ENCODE measurements around the gene CDK5R1. TPM values are rescaled to one million over a fixed set of nuclear protein-coding genes. Genes with fewer than 3 reads are reported as not detected.
"Not testable (repeated sequence)": the region's sequence is repeated elsewhere in the genome, so short reads cannot be mapped to it uniquely, and the experiment has no call there.

The CDK5R1 gene
- polyA plus RNA-seq, 1 donor (not counting 4 experiments of a cell fraction or from before 2014, with no cell fraction given) = 2.9 TPM

DNA sequence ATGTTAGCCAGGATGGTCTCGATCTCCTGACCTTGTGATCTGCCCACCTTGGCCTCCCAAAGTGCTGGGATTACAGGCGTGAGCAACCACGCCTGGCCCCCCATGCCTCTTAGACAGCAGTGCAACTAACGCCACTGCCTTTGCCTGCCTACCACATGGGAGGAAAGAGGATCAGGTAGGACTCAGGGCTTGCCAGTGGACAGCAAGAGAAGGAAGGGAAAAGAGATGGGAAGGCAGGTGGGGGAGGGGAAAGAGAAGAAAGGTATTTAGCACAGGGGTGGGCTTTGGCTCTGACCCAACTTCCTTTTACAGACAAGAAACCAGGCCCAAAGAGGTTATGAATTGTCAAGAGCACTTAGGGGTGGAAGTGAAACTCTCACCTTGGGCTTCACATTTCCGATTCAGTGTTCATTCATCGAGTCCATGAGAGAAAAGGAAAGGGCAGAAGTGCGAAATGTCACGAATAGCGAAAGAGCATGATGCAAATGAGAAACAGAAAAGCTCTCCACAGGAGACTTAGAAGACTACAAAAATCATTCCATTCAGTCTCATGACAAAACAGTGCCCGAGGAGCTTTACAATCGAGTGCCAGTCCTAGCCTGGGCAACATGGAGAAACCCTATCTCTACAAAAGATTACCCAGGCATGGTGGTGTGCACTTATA is 36.4 kb downstream of the CDK5R1 start:
- no peaks in the 10 kb centered on the region for H3K79me2 ChIP-seq (ENCODE audit: control insufficient read depth, insufficient read depth, low read length)
- no peak overlapping the region for H2AFZ ChIP-seq (ENCODE audit: control insufficient read depth, low read length)
- H4K20me1 ChIP-seq (ENCODE audit: control insufficient read depth, extremely low read depth, insufficient read depth, low read length) = no peaks in the 10 kb centered on the region
- no peak overlapping the region for H3K9ac ChIP-seq (ENCODE audit: control insufficient read depth, extremely low read depth, insufficient read depth, low read length)
- FAIRE-seq (no peak), DNase-seq (ENCODE audit: low read depth, low spot score) (no peak)
- dilution Hi-C loops (cut with MboI; ENCODE audit: extremely low pct_ligation_motif_present, low sequenced_read_pairs) = no loop called here
- no peaks in the 10 kb centered on the region for H3K27me3 ChIP-seq (ENCODE audit: control insufficient read depth, extremely low read depth, insufficient read depth, low read length)
- no peaks in the 10 kb centered on the region for H3K36me3 ChIP-seq (ENCODE audit: control insufficient read depth in 2 of 2, extremely low read depth in 1 of 2, insufficient read depth in 2 of 2, low read length in 2 of 2)
- H3K4me1 ChIP-seq (ENCODE audit: control insufficient read depth, extremely low read depth, insufficient read depth, low read length) = peaks cover 13% of the 10 kb centered on the region
- TF ChIP-seq, protein P1, sequence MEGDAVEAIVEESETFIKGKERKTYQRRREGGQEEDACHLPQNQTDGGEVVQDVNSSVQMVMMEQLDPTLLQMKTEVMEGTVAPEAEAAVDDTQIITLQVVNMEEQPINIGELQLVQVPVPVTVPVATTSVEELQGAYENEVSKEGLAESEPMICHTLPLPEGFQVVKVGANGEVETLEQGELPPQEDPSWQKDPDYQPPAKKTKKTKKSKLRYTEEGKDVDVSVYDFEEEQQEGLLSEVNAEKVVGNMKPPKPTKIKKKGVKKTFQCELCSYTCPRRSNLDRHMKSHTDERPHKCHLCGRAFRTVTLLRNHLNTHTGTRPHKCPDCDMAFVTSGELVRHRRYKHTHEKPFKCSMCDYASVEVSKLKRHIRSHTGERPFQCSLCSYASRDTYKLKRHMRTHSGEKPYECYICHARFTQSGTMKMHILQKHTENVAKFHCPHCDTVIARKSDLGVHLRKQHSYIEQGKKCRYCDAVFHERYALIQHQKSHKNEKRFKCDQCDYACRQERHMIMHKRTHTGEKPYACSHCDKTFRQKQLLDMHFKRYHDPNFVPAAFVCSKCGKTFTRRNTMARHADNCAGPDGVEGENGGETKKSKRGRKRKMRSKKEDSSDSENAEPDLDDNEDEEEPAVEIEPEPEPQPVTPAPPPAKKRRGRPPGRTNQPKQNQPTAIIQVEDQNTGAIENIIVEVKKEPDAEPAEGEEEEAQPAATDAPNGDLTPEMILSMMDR (optimal IDR thresholded peaks at IDR 0.05 in 1 of 3, IDR thresholded peaks at IDR 0.05 in 1 of 3, conservative IDR thresholded peaks at IDR 0.05 in 1 of 3; ENCODE audit: extremely low read depth in 1 of 3, insufficient read depth in 2 of 3, low read length in 3 of 3) = no peak
- no peak for TF ChIP-seq EZH2 (IDR thresholded peaks at IDR 0.05; ENCODE audit: low read length)
- no peak overlapping the region for H3K4me2 ChIP-seq (ENCODE audit: control insufficient read depth, extremely low read depth, insufficient read depth, low read depth, low read length)
- no peak overlapping the region for H3K4me3 ChIP-seq (ENCODE audit: control insufficient read depth in 2 of 3, extremely low read depth in 1 of 3, insufficient read depth in 2 of 3, low read depth in 1 of 3, low read length in 3 of 3)
- H3K27ac ChIP-seq (ENCODE audit: control insufficient read depth, insufficient read depth, low read length) = no peak overlapping the region
- no peaks in the 10 kb centered on the region for H3K9me3 ChIP-seq (ENCODE audit: control insufficient read depth, low read depth, low read length)
- H3K9me1 ChIP-seq (ENCODE audit: control insufficient read depth, extremely low read depth, insufficient read depth, low read length) = no peaks in the 10 kb centered on the region

DNA sequence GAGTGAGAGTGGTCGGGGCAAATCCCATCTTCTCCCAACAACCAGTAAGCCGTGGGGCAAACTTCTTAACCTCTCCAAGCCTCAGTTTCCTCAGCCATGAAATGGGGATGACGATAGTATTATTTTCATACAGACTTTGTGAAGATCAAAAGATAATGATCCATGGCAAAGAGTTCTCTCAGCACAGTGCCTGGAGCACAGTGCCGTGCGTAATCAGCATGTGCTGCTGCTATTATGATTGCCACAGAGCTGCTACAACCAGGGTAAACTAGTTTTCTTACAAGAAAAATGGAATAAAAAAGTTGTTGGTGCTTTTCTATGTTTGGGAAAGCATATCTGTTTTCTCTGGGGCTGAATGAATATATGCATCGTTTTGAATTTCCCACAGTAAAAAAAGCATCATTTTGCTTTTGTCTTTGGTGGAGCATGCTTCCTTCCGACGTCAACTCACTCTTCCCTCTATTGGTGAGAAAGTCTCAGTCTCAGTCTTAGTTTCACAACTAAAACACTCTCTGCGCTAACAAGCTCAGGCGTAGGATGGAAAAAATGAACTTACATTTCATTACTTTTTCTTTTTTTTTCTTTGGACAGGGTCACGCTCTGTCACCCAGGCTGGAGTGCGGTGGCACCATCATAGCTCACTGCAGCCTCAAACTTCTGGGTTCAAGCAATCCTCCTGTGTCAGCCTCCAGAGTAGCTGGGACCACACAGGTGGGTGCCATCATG is 37.2 kb downstream of the CDK5R1 start:
- Histone ChIP-seq H3K9me1 (ENCODE audit: control insufficient read depth, extremely low read depth, insufficient read depth, low read length) (no peaks in the 10 kb centered on the region), H3K4me3 (ENCODE audit: control insufficient read depth in 2 of 3, extremely low read depth in 1 of 3, insufficient read depth in 2 of 3, low read depth in 1 of 3, low read length in 3 of 3) (no peak overlapping the region), H3K4me2 (ENCODE audit: control insufficient read depth, extremely low read depth, insufficient read depth, low read depth, low read length) (no peak overlapping the region), H3K79me2 (ENCODE audit: control insufficient read depth, insufficient read depth, low read length) (no peaks in the 10 kb centered on the region), H3K27me3 (ENCODE audit: control insufficient read depth, extremely low read depth, insufficient read depth, low read length) (no peaks in the 10 kb centered on the region), H3K36me3 (ENCODE audit: control insufficient read depth in 2 of 2, extremely low read depth in 1 of 2, insufficient read depth in 2 of 2, low read length in 2 of 2) (no peaks in the 10 kb centered on the region), H4K20me1 (ENCODE audit: control insufficient read depth, extremely low read depth, insufficient read depth, low read length) (no peaks in the 10 kb centered on the region), H2AFZ (ENCODE audit: control insufficient read depth, low read length) (no peak overlapping the region), H3K9ac (ENCODE audit: control insufficient read depth, extremely low read depth, insufficient read depth, low read length) (no peak overlapping the region), H3K4me1 (ENCODE audit: control insufficient read depth, extremely low read depth, insufficient read depth, low read length) (peaks cover 8% of the 10 kb centered on the region), H3K27ac (ENCODE audit: control insufficient read depth, insufficient read depth, low read length) (no peak overlapping the region), H3K9me3 (ENCODE audit: control insufficient read depth, low read depth, low read length) (no peaks in the 10 kb centered on the region)
- FAIRE-seq (no peak), DNase-seq (ENCODE audit: low read depth, low spot score) (no peak)
- TF ChIP-seq, protein P1 (optimal IDR thresholded peaks at IDR 0.05 in 1 of 3, IDR thresholded peaks at IDR 0.05 in 1 of 3, conservative IDR thresholded peaks at IDR 0.05 in 1 of 3; ENCODE audit: extremely low read depth in 1 of 3, insufficient read depth in 2 of 3, low read length in 3 of 3) = no peak
- TF ChIP-seq EZH2 (IDR thresholded peaks at IDR 0.05; ENCODE audit: low read length) = no peak
- dilution Hi-C loops (cut with MboI; ENCODE audit: extremely low pct_ligation_motif_present, low sequenced_read_pairs) = no loop called here

DNA sequence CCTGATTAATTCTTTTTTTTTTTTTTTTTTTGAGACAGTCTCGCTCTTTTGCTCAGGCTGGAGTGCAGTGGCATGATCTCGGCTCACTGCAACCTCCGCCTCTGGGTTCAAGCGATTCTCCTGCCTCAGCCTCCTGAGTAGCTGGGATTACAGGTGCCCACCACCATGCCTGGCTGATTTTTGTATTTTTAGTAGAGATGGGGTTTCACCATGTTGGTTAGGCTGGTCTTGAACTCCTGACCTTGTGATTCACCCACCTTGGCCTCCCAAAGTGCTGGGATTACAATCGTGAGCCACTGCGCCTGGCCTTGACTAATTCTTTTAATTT is 37.7 kb downstream of the CDK5R1 start:
- FAIRE-seq; H3K79me2 ChIP-seq (ENCODE audit: control insufficient read depth, insufficient read depth, low read length); H3K36me3 ChIP-seq (ENCODE audit: control insufficient read depth in 2 of 2, extremely low read depth in 1 of 2, insufficient read depth in 2 of 2, low read length in 2 of 2); H3K9me3 ChIP-seq (ENCODE audit: control insufficient read depth, low read depth, low read length); dilution Hi-C loops (cut with MboI; ENCODE audit: extremely low pct_ligation_motif_present, low sequenced_read_pairs); H3K9me1 ChIP-seq (ENCODE audit: control insufficient read depth, extremely low read depth, insufficient read depth, low read length); H4K20me1 ChIP-seq (ENCODE audit: control insufficient read depth, extremely low read depth, insufficient read depth, low read length); H3K27ac ChIP-seq (ENCODE audit: control insufficient read depth, insufficient read depth, low read length); DNase-seq (ENCODE audit: low read depth, low spot score); H3K4me3 ChIP-seq (ENCODE audit: control insufficient read depth in 2 of 3, extremely low read depth in 1 of 3, insufficient read depth in 2 of 3, low read depth in 1 of 3, low read length in 3 of 3); H3K4me1 ChIP-seq (ENCODE audit: control insufficient read depth, extremely low read depth, insufficient read depth, low read length); H2AFZ ChIP-seq (ENCODE audit: control insufficient read depth, low read length); H3K9ac ChIP-seq (ENCODE audit: control insufficient read depth, extremely low read depth, insufficient read depth, low read length); H3K4me2 ChIP-seq (ENCODE audit: control insufficient read depth, extremely low read depth, insufficient read depth, low read depth, low read length); H3K27me3 ChIP-seq (ENCODE audit: control insufficient read depth, extremely low read depth, insufficient read depth, low read length): not testable (repeated sequence)

Measured in keratinocyte (primary cell).